Parathyroid adenoma (tissue), 2 donors: ENCODE results near the gene ARMC2.

ENCODE experiments used
- H2AFZ ChIP-seq: fragments of 300-600 bp; sonication (generic); one replicate; pipeline ENCODE4 v1.7.0; 2017; ENCODE audit warnings: antibody characterized with exemption, mild to moderate bottlenecking
- H3K27ac ChIP-seq: fragments of 300-600 bp; sonication (generic); one replicate; pipeline ENCODE4 v1.7.0; 2017
- H3K27me3 ChIP-seq: fragments of 300-600 bp; sonication (generic); one replicate; pipeline ENCODE4 v1.7.0; 2017; ENCODE audit warnings: low read length; ENCODE audit not compliant: control insufficient read depth, insufficient read depth
- H3K36me3 ChIP-seq: fragments of 300-600 bp; sonication (generic); one replicate; pipeline ENCODE4 v1.7.0; 2017; ENCODE audit warnings: low read length; ENCODE audit not compliant: control insufficient read depth, insufficient read depth
- H3K4me1 ChIP-seq: fragments of 300-600 bp; sonication (generic); one replicate; pipeline ENCODE4 v1.7.0; 2017; ENCODE audit warnings: control low read depth
- H3K4me2 ChIP-seq: fragments of 300-600 bp; sonication (generic); one replicate; pipeline ENCODE4 v1.7.0; 2017; ENCODE audit warnings: low read length
- H3K4me3 ChIP-seq: fragments of 300-600 bp; sonication (generic); one replicate; pipeline ENCODE4 v1.7.0; 2017; ENCODE audit warnings: low read depth, low read length
- H3K79me2 ChIP-seq: fragments of 300-600 bp; sonication (generic); one replicate; pipeline ENCODE4 v1.7.0; 2017; ENCODE audit warnings: control low read depth
- H3K9ac ChIP-seq: fragments of 300-600 bp; sonication (generic); one replicate; pipeline ENCODE4 v1.7.0; 2017; ENCODE audit warnings: mild to moderate bottlenecking
- H3K9me3 ChIP-seq: fragments of 300-600 bp; sonication (generic); one replicate; pipeline ENCODE4 v1.7.0; 2017; ENCODE audit warnings: low read length; ENCODE audit not compliant: control insufficient read depth
- CTCF ChIP-seq: fragments of 300-600 bp; sonication (generic); IDR thresholded peaks from one replicate; pipeline ENCODE4 v1.7.0; 2017; ENCODE audit warnings: antibody characterized with exemption, mild to moderate bottlenecking
- donor health status: primary hyperparathyroidism.

Gene ARMC2

GRCh38 chr6:108800427-108800864 is 47.8 kb upstream of the ARMC2 start:
- TF ChIP-seq CTCF: no peak
- H3K4me3 ChIP-seq: no peak overlapping the region
- peaks cover 7% of the 10 kb centered on the region for H3K4me1 ChIP-seq
- H3K9ac ChIP-seq: no peak overlapping the region
- no peaks in the 10 kb centered on the region for H3K36me3 ChIP-seq
- H2AFZ ChIP-seq: peak overlapping the region; percentile 6
- no peak overlapping the region for H3K4me2 ChIP-seq
- no peaks in the 10 kb centered on the region for H3K9me3 ChIP-seq
- no peaks in the 10 kb centered on the region for H3K27me3 ChIP-seq
- no peaks in the 10 kb centered on the region for H3K79me2 ChIP-seq
- no peak overlapping the region for H3K27ac ChIP-seq

GRCh38 chr6:108801366-108801765 is 46.9 kb upstream of the ARMC2 start:
- Histone ChIP-seq H3K27me3 (no peaks in the 10 kb centered on the region), H3K4me1 (peaks cover 7% of the 10 kb centered on the region), H3K4me3 (no peak overlapping the region)

GRCh38 chr6:108803982-108804490 is 44.2 kb upstream of the ARMC2 start:
- no peaks in the 10 kb centered on the region for H3K79me2 ChIP-seq
- no peaks in the 10 kb centered on the region for H3K36me3 ChIP-seq
- no peak for TF ChIP-seq CTCF
- H3K27ac ChIP-seq: no peak overlapping the region
- H3K9ac ChIP-seq: no peak overlapping the region
- H3K9me3 ChIP-seq: no peaks in the 10 kb centered on the region
- H2AFZ ChIP-seq: no peak overlapping the region
- H3K4me3 ChIP-seq: no peak overlapping the region
- no peak overlapping the region for H3K4me2 ChIP-seq
- no peaks in the 10 kb centered on the region for H3K27me3 ChIP-seq
- peaks cover 7% of the 10 kb centered on the region for H3K4me1 ChIP-seq

More at GRCh38 chr6:108801366-108801765, 46.9 kb upstream of the ARMC2 start:
- Histone ChIP-seq H3K9me3 (no peaks in the 10 kb centered on the region), H3K27ac (no peak overlapping the region), H3K4me2 (no peak overlapping the region), H3K9ac (no peak overlapping the region), H2AFZ (no peak overlapping the region), H3K36me3 (no peaks in the 10 kb centered on the region), H3K79me2 (no peaks in the 10 kb centered on the region)
- no peak for TF ChIP-seq CTCF

GRCh38 chr6:108804956-108805355 is 43.3 kb upstream of the ARMC2 start:
- Histone ChIP-seq H3K9me3 (no peaks in the 10 kb centered on the region), H3K79me2 (no peaks in the 10 kb centered on the region), H3K4me3 (no peak overlapping the region), H3K27ac (no peak overlapping the region), H2AFZ (no peak overlapping the region), H3K4me2 (no peak overlapping the region), H3K36me3 (no peaks in the 10 kb centered on the region), H3K9ac (no peak overlapping the region), H3K4me1 (peaks cover 3% of the 10 kb centered on the region), H3K27me3 (no peaks in the 10 kb centered on the region)
- no peak for TF ChIP-seq CTCF

GRCh38 chr6:108805611-108806167 is 42.5 kb upstream of the ARMC2 start:
- H3K4me2 ChIP-seq: no peak overlapping the region
- no peak overlapping the region for H3K27ac ChIP-seq
- no peak overlapping the region for H3K4me3 ChIP-seq
- no peaks in the 10 kb centered on the region for H3K4me1 ChIP-seq
- no peaks in the 10 kb centered on the region for H3K79me2 ChIP-seq
- H3K27me3 ChIP-seq: no peaks in the 10 kb centered on the region
- TF ChIP-seq CTCF: no peak
- no peak overlapping the region for H2AFZ ChIP-seq
- H3K36me3 ChIP-seq: no peaks in the 10 kb centered on the region
- no peak overlapping the region for H3K9ac ChIP-seq
- no peaks in the 10 kb centered on the region for H3K9me3 ChIP-seq
